GM21381 (cell line): ENCODE data around the gene OPRL1.
"Not testable (repeated sequence)": the region's sequence is repeated elsewhere in the genome, so short reads cannot be mapped to it uniquely, and the experiment has no call there.

Experiments used
- ATAC-seq: cut with Tn5 transposase; IDR thresholded peaks from one replicate; pipeline ENCODE4 v1.9.1; 2021; ENCODE audit warnings: mild to moderate bottlenecking, moderate library complexity; ENCODE audit not compliant: unreplicated experiment

OPRL1 gene

GRCh38 chr20:64114356-64114971, 34.6 kb downstream of the OPRL1 start:
- ATAC-seq = no peak

GRCh38 chr20:64115171-64115911, 35.5 kb downstream of the OPRL1 start:
- ATAC-seq = no peak

GRCh38 chr20:64116016-64116415, 36.1 kb downstream of the OPRL1 start:
- no peak for ATAC-seq

- no peak for ATAC-seq
These were observed 36.9 kb downstream of the OPRL1 start for GRCh38 chr20:64116541-64117431.

GRCh38 chr20:64117432-64117777, 37.5 kb downstream of the OPRL1 start:
- ATAC-seq = not testable (repeated sequence)

- no peak for ATAC-seq
These were observed 39.4 kb downstream of the OPRL1 start for GRCh38 chr20:64119301-64119680.

- ATAC-seq = no peak
These were observed 39.9 kb downstream of the OPRL1 start for GRCh38 chr20:64119681-64120341.

- no peak for ATAC-seq
These were observed 41.7 kb downstream of the OPRL1 start for GRCh38 chr20:64121586-64121985.

GRCh38 chr20:64122927-64123326, 43.0 kb downstream of the OPRL1 start:
- ATAC-seq = not testable (repeated sequence)

- not testable (repeated sequence) for ATAC-seq
These were observed 43.6 kb downstream of the OPRL1 start for GRCh38 chr20:64123517-64123916.

GRCh38 chr20:64129146-64129782, 49.4 kb downstream of the OPRL1 start:
- ATAC-seq = no peak

GRCh38 chr20:64130271-64130670, 50.4 kb downstream of the OPRL1 start:
- no peak for ATAC-seq

- no peak for ATAC-seq
These were observed 51.0 kb downstream of the OPRL1 start for GRCh38 chr20:64130876-64131275.

- no peak for ATAC-seq
These were observed 51.5 kb downstream of the OPRL1 start for GRCh38 chr20:64131406-64131805.

GRCh38 chr20:64133951-64134407, 54.1 kb downstream of the OPRL1 start:
- no peak for ATAC-seq

GRCh38 chr20:64134744-64135143, 54.9 kb downstream of the OPRL1 start:
- ATAC-seq = not testable (repeated sequence)

GRCh38 chr20:64136004-64136710, 56.3 kb downstream of the OPRL1 start:
- ATAC-seq = no peak

GRCh38 chr20:64137598-64138031, 57.7 kb downstream of the OPRL1 start:
- no peak for ATAC-seq

- ATAC-seq = no peak
These were observed 58.5 kb downstream of the OPRL1 start for GRCh38 chr20:64138276-64138815.
